KOPT-K1 (cell line): ENCODE measurements around the gene YIF1B.
"Not testable (repeated sequence)": the region's sequence is repeated elsewhere in the genome, so short reads cannot be mapped to it uniquely, and the experiment has no call there.

ENCODE experiments used
- H3K27ac ChIP-seq: fragments of 200-600 bp; sonication (generic); 2 replicates; pipeline ENCODE4 v1.5.1; 2016; ENCODE audit warnings: antibody characterized with exemption, mild to moderate bottlenecking, low read depth, low read length; ENCODE audit not compliant: poor library complexity, severe bottlenecking
- H3K36me3 ChIP-seq: fragments of 200-600 bp; sonication (generic); 2 replicates; pipeline ENCODE4 v1.5.1; 2017; ENCODE audit warnings: antibody characterized with exemption, mild to moderate bottlenecking, low read length, moderate library complexity; ENCODE audit not compliant: insufficient read depth
- H3K9me3 ChIP-seq: fragments of 200-600 bp; sonication (generic); 2 replicates; pipeline ENCODE4 v1.5.1; 2017; ENCODE audit warnings: antibody characterized with exemption, low read length, mild to moderate bottlenecking; ENCODE audit not compliant: insufficient read depth, poor library complexity, severe bottlenecking

YIF1B gene

DNA sequence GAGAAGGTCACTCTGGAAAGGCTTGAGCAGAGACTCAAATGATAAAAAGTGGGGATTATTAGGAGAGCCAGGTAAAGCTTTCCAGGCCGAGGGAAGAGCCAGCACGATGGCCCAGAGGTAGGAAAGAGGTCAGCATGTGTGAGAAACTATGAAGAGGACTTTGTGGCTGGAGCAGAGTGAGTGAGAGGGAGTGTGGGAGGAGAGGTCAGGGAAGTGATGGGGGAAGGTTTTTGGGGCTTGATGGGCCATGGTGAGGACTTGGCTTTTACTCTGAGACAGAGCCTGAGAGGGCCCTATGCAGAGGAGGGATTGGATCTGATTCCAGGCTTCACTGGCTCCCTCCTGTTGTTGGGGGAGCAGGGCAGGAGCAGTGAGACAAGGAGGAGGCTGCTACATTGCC, 25.2 kb upstream of the YIF1B start:
- Histone ChIP-seq H3K27ac (no peak overlapping the region), H3K36me3 (no peaks in the 10 kb centered on the region), H3K9me3 (no peaks in the 10 kb centered on the region)

DNA sequence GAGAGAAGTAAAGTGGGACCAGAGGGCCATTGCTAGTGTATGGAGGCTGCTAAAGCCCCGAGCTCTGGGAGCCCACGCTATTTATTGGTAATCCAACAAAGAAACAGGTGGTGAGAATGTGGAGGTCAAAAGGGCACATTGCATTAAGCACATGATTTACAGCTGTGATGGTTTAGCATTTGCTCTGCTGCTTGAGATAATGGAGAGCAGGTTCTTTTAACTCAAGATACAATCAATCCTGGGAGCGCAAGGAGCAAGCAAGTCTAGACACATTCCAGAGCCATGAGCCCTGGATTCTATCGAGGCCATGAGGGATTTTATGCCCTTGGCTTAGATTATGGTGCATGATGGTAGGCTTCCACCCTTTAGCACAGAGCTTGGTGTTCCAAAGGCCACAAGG, 23.3 kb upstream of the YIF1B start:
- H3K36me3 ChIP-seq, H3K9me3 ChIP-seq, H3K27ac ChIP-seq: not testable (repeated sequence)

DNA sequence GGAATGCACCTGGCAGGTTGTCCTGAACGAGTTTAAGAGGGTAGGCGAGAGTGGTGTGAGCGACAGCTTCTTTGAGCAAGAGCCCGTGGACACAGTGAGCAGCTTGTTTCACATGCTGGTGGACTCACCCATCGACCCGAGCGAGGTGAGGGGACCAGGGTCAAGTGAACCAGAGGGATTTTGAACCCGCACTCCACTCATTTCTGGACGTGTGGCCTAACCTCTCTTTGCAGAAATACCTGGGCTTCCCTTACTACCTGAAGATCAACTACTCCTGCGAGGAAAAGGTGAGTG, 21.6 kb upstream of the YIF1B start:
- Histone ChIP-seq H3K27ac (peak overlapping the region; percentile 78), H3K9me3 (no peaks in the 10 kb centered on the region), H3K36me3 (no peaks in the 10 kb centered on the region)

DNA sequence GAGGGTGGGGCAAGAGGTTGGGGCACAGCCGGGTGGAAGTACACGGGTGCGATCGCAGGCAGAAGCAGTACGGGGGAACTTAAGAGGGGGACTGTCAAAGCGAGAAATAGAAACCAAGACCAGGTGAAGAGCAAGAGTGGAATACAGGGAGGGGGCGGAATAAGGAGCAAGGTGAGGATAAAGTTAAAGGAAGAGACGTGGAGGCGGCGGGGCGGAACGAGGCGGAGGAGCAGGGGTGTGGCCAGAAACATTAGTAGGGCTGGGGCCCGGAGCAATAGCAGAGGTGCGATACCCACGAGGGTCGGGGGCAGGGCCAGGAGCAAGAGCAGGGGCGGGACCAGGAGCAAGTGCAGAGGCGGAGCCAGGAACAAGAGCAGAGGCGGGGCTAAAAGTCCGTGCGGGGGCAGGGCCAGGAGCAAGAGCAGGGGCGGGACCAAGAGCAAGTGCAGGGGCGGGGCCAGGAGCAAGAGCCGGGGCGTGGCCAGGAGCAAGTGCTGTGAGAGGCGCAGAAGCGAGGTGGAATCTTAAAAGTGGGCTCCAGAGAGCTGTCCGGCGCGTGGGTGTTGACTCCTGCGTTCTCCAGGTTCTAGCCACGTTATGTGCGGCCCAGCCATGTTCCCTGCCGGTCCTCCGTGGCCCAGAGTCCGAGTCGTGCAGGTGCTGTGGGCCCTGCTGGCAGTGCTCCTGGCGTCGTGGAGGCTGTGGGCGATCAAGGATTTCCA, 21.1 kb upstream of the YIF1B start:
- H3K27ac ChIP-seq: peak overlapping the region; percentile 78
- no peaks in the 10 kb centered on the region for H3K36me3 ChIP-seq

DNA sequence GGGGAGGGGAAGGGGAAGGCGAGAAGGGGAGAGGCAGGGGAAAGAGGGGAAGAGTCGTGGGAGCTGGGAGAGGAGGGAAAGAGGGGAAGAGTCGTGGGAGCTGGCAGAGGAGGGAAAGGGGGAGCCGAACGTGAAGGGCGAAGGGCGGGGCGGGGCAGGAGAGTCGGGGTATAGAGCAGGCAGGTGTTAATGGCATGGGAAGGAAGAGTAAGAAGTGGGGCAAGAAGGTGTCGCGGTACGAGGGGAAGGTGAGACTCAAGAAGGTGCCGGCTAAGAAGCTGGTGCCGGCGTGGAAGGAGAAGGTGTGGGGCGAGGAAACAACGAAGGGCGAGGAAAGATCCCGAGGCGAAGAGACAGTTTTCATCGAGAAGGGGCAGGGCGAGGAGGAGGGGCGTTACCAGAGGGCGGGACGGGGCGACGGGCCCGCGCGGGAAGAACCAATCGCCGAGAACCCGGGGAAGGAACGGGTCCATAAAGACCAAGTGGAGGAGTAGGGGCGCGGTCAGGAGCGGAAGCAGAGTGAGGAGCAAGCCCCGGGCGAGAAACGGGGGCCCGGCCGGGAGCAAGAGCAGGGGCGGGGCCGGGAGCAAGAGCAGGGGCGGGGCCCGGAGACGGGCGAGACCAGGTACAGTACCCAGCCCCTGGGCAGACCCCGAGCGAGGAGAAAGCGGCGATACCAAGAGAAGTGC, 20.3 kb upstream of the YIF1B start:
- H3K36me3 ChIP-seq: no peaks in the 10 kb centered on the region
- peak overlapping the region; percentile 78 for H3K27ac ChIP-seq
- no peaks in the 10 kb centered on the region for H3K9me3 ChIP-seq

More for the DNA sequence above, 21.1 kb upstream of the YIF1B start:
- no peaks in the 10 kb centered on the region for H3K9me3 ChIP-seq

DNA sequence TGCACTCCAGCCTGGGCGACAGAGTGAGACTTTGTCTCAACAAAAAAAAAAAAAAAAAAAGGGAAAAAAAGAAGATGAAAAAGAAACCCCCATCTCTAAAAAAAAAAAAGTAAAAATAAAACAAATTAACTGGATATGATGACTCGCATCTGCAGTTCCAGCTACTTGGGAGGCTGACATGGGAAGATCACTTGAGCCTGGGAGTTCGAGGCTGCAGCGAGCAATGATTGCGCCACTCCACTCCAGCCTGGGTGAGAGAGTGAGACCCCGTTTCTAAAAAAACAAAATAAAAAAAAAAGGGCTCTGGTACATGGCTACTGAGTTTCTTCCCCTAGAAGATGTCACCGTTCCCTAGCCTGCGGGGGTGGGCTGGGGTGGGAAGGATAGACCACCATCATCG, 17.5 kb upstream of the YIF1B start:
- Histone ChIP-seq H3K27ac (no peak overlapping the region), H3K36me3 (no peaks in the 10 kb centered on the region)

DNA sequence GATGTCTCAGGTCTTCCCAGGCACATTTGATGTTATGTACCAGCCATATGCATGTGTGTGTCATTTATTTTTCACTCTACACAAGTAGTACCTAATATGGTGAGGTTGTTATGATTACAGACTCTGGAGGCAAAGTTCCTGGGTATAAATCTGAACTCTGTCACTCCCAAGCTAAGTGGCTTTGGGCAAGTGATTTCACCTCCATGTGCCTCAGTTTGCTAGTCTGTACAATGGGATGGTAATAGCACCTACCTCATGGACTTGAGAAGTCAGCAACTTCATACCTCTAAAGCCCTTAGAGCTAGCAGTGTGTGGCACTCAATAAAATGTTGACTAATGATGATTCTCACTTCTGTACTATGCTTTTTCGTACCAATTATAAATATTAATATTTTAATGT, 16.0 kb upstream of the YIF1B start:
- Histone ChIP-seq H3K9me3 (no peaks in the 10 kb centered on the region), H3K36me3 (no peaks in the 10 kb centered on the region), H3K27ac (no peak overlapping the region)

More for the DNA sequence above, 17.5 kb upstream of the YIF1B start:
- H3K9me3 ChIP-seq: no peaks in the 10 kb centered on the region

DNA sequence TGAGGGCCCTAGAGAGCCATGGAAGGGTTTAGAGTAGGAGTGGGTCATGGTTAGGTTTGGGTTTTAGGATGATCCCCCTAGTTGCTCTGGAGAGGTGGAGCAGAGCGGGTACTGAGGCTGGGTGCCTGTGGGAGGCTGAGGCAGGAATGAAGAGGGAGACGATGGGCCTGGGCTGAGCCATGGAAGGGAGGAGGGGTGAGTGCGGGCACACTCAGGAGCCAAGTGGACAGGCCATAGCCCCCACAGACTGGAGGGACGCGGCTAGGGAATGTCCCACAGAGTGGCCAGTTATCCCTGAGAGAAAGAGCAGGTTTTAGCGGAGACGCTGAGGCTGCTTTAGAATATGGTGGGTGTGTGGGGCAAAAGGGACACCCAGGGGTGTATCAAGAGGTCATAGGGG, 13.9 kb upstream of the YIF1B start:
- H3K27ac ChIP-seq: no peak overlapping the region
- no peaks in the 10 kb centered on the region for H3K9me3 ChIP-seq
- H3K36me3 ChIP-seq: no peaks in the 10 kb centered on the region

DNA sequence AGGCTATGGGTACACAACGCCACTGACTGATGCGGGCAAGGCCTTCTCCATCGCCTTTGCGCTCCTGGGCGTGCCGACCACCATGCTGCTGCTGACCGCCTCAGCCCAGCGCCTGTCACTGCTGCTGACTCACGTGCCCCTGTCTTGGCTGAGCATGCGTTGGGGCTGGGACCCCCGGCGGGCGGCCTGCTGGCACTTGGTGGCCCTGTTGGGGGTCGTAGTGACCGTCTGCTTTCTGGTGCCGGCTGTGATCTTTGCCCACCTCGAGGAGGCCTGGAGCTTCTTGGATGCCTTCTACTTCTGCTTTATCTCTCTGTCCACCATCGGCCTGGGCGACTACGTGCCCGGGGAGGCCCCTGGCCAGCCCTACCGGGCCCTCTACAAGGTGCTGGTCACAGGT, 10.8 kb upstream of the YIF1B start:
- Histone ChIP-seq H3K36me3 (no peaks in the 10 kb centered on the region), H3K9me3 (no peaks in the 10 kb centered on the region)

DNA sequence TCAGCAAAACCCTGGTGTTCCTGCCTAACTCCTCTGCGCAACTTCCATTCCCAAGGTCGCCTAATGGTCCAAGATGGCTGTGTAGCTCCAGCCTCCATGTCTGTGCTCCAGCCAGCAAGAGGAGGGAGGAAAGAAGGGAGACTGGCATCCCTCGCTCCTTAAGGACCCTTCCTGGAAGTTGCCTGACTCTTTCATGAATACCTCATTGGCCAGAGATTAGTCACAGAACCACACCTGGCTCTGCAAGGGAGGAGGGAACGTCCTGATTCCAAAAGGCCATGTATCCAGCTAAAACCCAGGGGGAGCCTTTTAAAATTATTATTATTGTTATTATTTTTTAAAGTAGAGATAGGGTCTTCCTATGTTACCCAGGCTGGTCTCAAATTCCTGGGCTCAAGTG, 8.7 kb upstream of the YIF1B start:
- Histone ChIP-seq H3K36me3 (no peaks in the 10 kb centered on the region), H3K27ac (no peak overlapping the region), H3K9me3 (no peaks in the 10 kb centered on the region)

More for the DNA sequence above, 10.8 kb upstream of the YIF1B start:
- H3K27ac ChIP-seq: no peak overlapping the region

DNA sequence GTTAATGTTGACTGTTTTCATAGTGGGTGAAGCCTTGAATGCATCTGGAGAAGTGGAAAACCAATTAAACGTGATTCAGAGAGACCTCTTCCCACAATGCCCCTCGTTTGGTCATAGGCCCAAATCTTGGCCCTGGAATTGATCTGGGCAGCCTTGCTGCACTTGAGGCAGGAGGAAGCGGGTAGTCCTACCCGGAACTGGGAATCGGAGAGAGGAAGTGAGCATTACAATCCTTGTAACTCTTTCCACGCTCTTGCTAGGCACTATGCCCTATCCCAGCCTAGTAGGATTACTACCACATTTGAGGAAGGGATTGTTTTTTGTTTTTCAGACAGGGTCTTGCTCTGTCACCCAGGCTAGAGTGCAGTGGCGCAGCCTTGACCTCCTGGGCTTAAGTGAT, 7.5 kb upstream of the YIF1B start:
- H3K27ac ChIP-seq: no peak overlapping the region
- H3K36me3 ChIP-seq: no peaks in the 10 kb centered on the region

DNA sequence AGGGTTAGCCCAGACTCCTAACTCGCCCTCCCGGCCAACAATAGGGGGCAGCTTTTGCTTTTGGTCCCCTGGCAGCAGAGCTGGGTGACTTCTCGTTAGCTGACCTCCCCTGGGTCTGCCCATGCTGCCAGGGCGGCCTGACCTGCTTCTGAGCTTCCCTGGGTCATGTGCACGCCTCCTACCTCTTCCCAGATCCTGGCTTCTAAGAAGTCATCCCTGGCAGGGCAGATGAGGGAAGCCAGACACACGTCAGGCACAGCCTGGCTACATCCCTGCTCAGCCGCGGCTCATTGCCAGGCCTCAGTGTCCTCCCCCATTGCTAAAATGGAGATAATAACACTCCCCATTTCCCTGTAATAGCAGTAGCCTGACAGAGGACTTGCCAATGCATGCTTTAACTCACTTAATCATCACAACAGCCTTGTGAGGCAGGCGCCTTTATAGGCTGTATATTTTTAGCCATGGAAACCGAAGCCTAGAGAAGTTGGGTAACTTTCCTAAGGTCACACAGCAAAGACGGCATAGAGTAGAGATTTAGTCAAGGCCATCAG, 6.0 kb upstream of the YIF1B start:
- no peaks in the 10 kb centered on the region for H3K36me3 ChIP-seq
- H3K27ac ChIP-seq: no peak overlapping the region
- no peaks in the 10 kb centered on the region for H3K9me3 ChIP-seq

More for the DNA sequence above, 7.5 kb upstream of the YIF1B start:
- no peaks in the 10 kb centered on the region for H3K9me3 ChIP-seq

DNA sequence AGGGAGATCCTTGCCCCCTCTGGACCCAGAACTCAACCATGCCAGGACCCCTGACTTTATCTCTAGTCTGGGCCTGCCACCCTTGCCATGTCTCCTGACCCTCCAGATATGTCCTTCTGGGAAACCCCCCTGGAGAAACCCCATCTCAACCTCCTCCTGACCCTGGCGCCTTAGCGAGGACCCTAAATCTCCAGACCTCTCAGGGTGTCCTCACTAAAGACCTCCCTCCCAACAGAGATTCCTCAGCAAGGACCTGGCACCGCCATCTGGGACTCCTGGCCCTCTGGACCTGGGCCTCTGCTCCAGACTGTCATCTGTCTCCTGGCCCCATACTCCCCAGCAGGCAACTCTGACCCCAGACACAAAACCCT, 5.2 kb upstream of the YIF1B start:
- H3K27ac ChIP-seq: no peak overlapping the region
- no peaks in the 10 kb centered on the region for H3K36me3 ChIP-seq
- no peaks in the 10 kb centered on the region for H3K9me3 ChIP-seq

DNA sequence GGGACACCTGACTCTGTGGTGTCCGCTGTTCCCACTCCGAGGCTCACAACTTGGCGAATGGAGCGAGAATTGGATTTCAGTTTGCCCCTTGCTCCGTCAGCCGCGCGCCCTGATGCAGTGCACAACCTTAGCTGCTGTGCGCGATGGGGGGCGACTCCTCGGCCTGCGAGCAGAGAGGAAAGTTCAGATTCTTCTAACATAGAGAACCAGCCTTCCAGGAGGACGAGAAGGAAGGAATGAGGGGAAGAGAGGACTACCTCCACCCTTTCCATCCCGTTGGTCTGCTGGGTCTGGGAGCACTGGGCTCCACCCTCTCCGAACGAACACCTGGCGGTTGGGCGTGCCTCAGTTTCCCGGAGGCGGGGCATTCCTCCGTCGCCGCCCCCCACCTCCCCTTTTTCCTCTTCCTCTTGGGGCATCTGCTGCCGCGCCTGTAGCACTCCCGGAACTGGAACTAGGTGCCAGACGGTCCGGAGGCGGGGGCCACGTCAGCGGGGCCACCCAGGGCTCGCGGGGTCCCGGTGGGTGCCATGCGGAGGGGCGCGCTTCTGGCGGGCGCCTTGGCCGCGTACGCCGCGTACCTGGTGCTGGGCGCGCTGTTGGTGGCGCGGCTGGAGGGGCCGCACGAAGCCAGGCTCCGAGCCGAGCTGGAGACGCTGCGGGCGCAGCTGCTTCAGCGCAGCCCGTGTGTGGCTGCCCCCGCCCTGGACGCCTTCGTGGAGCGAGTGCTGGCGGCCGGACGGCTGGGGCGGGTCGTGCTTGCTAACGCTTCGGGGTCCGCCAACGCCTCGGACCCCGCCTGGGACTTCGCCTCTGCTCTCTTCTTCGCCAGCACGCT, 3.9 kb upstream of the YIF1B start, which contains the start of gene KCNK6:
Gene KCNK6 (plus strand): TSS at position 425 of the 838 bp plus-strand sequence. CDS start 106 bp downstream, at position 531.
- no peak within 1 kb of the TSS for H3K27ac ChIP-seq
- no peaks in the 10 kb centered on the region for H3K9me3 ChIP-seq
- H3K36me3 ChIP-seq: no peaks in the 10 kb centered on the region

DNA sequence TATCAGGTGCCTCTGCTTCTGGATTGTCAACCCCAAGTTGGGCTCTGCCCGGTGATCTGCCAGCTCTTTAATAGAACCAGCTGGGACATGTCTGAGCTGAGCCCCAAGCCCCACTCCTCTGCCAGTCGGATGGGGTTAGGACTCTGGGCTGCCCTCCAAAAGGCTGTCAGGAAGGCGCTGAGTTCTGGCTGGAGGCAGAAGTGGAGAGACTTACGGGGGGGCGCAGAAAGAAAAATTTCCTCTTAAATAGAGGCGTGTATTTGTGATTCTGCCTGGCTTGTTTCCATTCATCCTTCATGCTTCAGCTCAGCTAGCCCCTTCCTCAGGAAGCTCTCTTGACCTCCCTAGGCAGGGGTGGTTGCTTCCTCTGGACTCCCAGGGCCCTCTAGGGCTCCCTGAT, 2.9 kb upstream of the YIF1B start:
- Histone ChIP-seq H3K9me3 (no peaks in the 10 kb centered on the region), H3K36me3 (no peaks in the 10 kb centered on the region), H3K27ac (no peak overlapping the region)
